Amniotic stem cell (primary cell): ENCODE measurements around the gene DGKH.

ENCODE experiments used
- DNase-seq: peaks from one replicate; lab custom pipeline; 2025; lab: John Stamatoyannopoulos, UW

The DGKH gene

GRCh38 chr13:42277618-42278276 is 229.3 kb downstream of the DGKH start:
- DNase-seq: no peak

DNA sequence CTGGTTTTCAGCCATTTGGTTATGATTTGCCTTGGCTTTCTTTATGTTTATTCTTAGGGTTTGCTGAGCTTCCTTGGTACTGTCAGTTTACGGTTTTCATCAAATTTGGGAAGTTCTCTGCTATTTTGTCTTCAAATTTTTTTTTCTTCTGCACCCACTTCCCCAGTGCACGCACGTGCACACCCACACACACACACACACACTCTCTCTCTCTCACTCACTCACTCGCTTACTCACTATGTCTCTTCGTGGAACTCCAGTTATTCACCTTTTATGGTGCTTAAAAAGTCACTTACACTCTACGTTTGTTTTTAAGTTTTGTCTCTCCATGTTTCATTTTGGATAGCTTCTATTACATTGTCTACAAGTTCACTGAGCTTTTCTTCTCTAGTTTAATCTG is 230.6 kb downstream of the DGKH start:
- DNase-seq: no peak

DNA sequence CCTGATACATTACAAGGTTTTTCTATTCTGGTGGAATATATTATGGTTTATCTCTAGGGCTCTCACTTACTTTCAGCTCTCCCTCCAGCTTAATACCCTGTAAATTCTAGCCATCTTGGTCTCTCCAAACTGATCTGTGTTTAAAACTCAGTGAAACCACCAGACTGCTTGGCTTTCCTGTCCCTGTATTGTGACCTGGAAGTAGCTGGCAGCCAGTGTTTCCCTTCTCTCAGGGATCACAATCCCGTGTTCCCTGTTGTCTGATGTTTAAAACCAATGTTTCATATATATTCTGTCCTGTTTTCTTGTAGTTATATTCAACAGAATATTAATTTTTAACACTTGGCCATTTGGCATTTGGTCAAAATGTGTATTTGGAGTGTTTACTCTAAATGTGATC is 231.5 kb downstream of the DGKH start:
- no peak for DNase-seq

DNA sequence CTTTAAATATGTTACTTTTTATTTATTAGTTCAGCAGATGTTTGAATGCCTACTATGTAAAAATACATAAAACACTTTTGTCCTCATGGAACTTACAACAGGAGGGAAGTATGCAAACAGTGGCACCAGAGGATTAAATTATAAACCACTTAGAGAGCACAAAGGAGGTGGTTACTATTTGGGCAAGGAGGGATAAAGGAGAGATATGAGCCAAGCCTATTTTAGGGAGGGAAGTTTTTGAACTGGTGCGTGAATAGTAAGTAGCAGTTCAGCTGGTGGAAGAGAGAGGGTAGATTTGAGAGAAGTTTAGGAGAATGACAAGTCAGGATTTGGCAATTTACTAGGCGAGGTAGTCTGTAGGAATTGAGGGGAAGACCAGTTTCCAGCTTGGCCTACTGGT is 232.1 kb downstream of the DGKH start:
- no peak for DNase-seq

DNA sequence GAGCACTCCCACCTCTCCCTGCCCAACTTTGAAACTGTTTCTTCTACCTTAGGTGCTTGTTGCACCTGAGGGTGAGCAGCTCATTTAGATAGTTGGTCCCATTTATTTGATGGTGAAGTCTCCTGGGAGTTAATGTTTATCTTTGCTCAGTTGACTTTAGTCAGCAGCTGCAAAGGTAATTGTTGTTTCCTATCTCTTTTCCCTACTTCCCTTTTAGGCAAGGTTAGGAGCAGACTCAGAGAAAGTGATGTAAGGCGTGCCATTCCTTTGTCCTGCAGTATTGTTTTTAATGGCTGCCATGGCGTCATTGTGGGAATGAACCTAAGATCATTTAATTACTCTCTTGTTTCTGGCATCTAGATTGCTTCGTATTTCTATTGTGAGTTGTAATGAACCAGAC is 235.1 kb downstream of the DGKH start:
- DNase-seq: no peak

GRCh38 chr13:42284068-42284467 is 235.6 kb downstream of the DGKH start:
- DNase-seq: no peak
